Cardiac muscle cell (in vitro differentiated cells and primary cell): ENCODE results near the gene OPRL1. TPM values are rescaled to one million over a fixed set of nuclear protein-coding genes. Genes with fewer than 3 reads are reported as not detected.

Source experiments
- DNase-seq, 2 donors: peaks; one replicate each; pipeline versions ENCODE4 v3.0.0 to v3.0.0-alpha.2; 2010 to 2017; ENCODE audit warnings: low read depth in 1 of 2, low spot score in 1 of 2
- H3K27ac ChIP-seq: fragments of 200-600 bp; sonication (generic); 2 replicates; pipeline ENCODE4 v1.5.1; 2016
- H3K27me3 ChIP-seq: fragments of 200-600 bp; sonication (generic); 2 replicates; pipeline ENCODE4 v1.6.0; 2016; ENCODE audit warnings: control low read depth
- H3K36me3 ChIP-seq: fragments of 200-600 bp; sonication (generic); 2 replicates; pipeline ENCODE4 v1.5.1; 2016; ENCODE audit warnings: control low read depth
- H3K4me1 ChIP-seq: fragments of 200-600 bp; sonication (generic); 2 replicates; pipeline ENCODE4 v1.8.1; 2017; ENCODE audit warnings: low read depth, mild to moderate bottlenecking, mixed run types
- H3K4me3 ChIP-seq: fragments of 200-600 bp; sonication (generic); 2 replicates; pipeline ENCODE4 v1.5.1; 2016; ENCODE audit warnings: mild to moderate bottlenecking
- H3K9me3 ChIP-seq: fragments of 200-600 bp; sonication (generic); 2 replicates; pipeline ENCODE4 v1.5.1; 2017; ENCODE audit warnings: low read depth, mild to moderate bottlenecking, control low read depth
- polyA plus RNA-seq: library from polyadenylated mRNA; unstranded; fragments of >200 nt; fragmentation: Nextera tagmentation; extraction: Ambion mirVana; gene quantifications from 2 replicates; pipeline ENCODE4 v1.2.1, GENCODE V29; 2016
- total RNA-seq: library from RNA; depleted of rRNA; stranded (reverse); fragments of >200 nt; gene quantifications from 2 replicates; pipeline ENCODE4 v1.2.3, GENCODE V29; 2016
- TF ChIP-seq, protein P1 (sequence below): IDR thresholded peaks from 2 replicates; pipeline ENCODE4 v1.5.1; 2012; ENCODE audit warnings: low read depth, mild to moderate bottlenecking, low read length

The OPRL1 gene
- total and polyA plus RNA-seq, 2 experiments from 2014 or later, result 2.1 to 9.6 TPM

GRCh38 chr20:64044484-64045247 lies 35.2 kb upstream of the OPRL1 start:
- TF ChIP-seq, protein P1, sequence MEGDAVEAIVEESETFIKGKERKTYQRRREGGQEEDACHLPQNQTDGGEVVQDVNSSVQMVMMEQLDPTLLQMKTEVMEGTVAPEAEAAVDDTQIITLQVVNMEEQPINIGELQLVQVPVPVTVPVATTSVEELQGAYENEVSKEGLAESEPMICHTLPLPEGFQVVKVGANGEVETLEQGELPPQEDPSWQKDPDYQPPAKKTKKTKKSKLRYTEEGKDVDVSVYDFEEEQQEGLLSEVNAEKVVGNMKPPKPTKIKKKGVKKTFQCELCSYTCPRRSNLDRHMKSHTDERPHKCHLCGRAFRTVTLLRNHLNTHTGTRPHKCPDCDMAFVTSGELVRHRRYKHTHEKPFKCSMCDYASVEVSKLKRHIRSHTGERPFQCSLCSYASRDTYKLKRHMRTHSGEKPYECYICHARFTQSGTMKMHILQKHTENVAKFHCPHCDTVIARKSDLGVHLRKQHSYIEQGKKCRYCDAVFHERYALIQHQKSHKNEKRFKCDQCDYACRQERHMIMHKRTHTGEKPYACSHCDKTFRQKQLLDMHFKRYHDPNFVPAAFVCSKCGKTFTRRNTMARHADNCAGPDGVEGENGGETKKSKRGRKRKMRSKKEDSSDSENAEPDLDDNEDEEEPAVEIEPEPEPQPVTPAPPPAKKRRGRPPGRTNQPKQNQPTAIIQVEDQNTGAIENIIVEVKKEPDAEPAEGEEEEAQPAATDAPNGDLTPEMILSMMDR, result no peak
- Histone ChIP-seq H3K4me1 (no peaks in the 10 kb centered on the region), H3K4me3 (no peak overlapping the region), H3K36me3 (no peaks in the 10 kb centered on the region), H3K27ac (no peak overlapping the region), H3K27me3 (peaks cover 97% of the 10 kb centered on the region), H3K9me3 (no peaks in the 10 kb centered on the region)
- DNase-seq, result peak in 1 of 2 donors; percentile 55

DNA sequence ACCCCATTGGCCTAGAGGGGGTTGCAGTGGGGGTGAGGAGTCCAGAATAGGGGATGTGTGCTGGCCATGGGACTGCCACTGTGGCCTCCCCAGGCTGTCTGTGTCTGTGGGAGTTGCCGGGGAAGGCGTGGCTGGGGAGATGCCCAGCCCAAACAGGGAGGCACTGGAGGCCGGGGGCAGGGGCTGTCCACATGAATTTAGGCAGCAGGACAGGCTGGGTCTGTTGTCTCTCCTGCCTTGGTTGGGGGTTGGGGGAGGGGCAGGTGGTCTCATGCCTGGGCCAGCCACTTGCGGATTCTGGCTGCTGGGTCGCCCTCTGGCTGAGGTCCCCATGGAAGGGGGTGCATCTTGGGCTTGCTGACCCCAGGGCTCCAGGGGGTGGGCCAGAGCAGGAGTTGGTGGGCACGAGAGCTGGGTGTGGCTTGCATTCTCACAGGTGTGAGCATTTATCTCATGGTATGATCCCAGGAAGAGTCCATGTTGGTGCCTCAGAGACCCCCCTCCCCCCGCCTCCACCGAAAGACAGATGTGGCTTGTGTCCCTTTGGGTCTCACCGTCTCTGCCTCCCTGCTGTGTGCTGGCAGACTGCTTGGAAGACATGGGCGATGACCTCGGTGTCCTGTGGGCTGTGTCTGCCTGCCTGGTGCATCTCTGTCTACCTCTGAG lies 34.4 kb upstream of the OPRL1 start:
- TF ChIP-seq, protein P1, result no peak
- Histone ChIP-seq H3K27me3 (peaks cover 97% of the 10 kb centered on the region), H3K27ac (no peak overlapping the region), H3K4me1 (no peaks in the 10 kb centered on the region), H3K4me3 (no peak overlapping the region), H3K9me3 (no peaks in the 10 kb centered on the region), H3K36me3 (no peaks in the 10 kb centered on the region)
- no peak for DNase-seq

- TF ChIP-seq, protein P1, result no peak
- Histone ChIP-seq H3K9me3 (no peaks in the 10 kb centered on the region), H3K27me3 (peaks cover 92% of the 10 kb centered on the region), H3K27ac (no peak overlapping the region), H3K4me3 (no peak overlapping the region), H3K4me1 (no peaks in the 10 kb centered on the region), H3K36me3 (no peaks in the 10 kb centered on the region)
- no peak for DNase-seq
These were observed 32.9 kb upstream of the OPRL1 start for GRCh38 chr20:64047046-64047389.

GRCh38 chr20:64047968-64048401 lies 31.9 kb upstream of the OPRL1 start:
- H3K27me3 ChIP-seq, result peaks cover 85% of the 10 kb centered on the region
- H3K4me3 ChIP-seq, result no peak overlapping the region
- TF ChIP-seq, protein P1, result no peak
- H3K4me1 ChIP-seq, result no peaks in the 10 kb centered on the region
- no peaks in the 10 kb centered on the region for H3K9me3 ChIP-seq
- no peak for DNase-seq
- H3K36me3 ChIP-seq, result no peaks in the 10 kb centered on the region
- H3K27ac ChIP-seq, result no peak overlapping the region

- peaks cover 79% of the 10 kb centered on the region for H3K27me3 ChIP-seq
- H3K4me3 ChIP-seq, result peak overlapping the region; percentile 6
These were observed 31.4 kb upstream of the OPRL1 start for GRCh38 chr20:64048402-64049044.

More at GRCh38 chr20:64048402-64049044, 31.4 kb upstream of the OPRL1 start:
- peak; percentile 14 to 21 for DNase-seq
- Histone ChIP-seq H3K36me3 (no peaks in the 10 kb centered on the region), H3K4me1 (no peaks in the 10 kb centered on the region), H3K27ac (no peak overlapping the region), H3K9me3 (no peaks in the 10 kb centered on the region)
- TF ChIP-seq, protein P1, result no peak
